Activated effector memory CD4-positive, alpha-beta T cell treated with Interleukin-2 at 50 U/mL for 16 hours (primary cell): ENCODE measurements around the gene PKNOX2.

Source experiments
- DNase-seq: peaks from one replicate; pipeline ENCODE4 v3.0.0-alpha.2; 2020

PKNOX2 gene

DNA sequence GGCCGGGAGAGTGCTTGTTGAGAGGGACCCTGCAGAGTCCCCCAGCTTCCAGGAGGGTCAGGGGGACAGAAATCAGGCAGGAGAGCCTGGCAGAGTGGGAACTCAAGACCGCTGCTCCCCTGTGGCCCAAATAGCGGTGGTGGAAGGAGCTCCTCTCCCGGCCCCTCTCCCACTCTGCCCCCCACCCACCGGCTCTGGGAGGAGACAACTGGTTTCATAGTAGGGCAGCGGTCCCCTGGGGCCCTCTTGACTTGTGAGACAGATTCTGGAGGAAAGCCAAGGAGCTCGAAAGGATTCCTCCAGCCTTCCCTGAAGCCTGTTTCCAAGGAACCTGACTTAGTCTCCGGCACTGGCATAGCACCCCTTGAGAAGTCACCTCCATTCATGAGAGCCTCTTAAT is 10.1 kb downstream of the PKNOX2 start:
- DNase-seq = no peak

GRCh38 chr11:125175166-125175565 is 10.6 kb downstream of the PKNOX2 start:
- DNase-seq = no peak

DNA sequence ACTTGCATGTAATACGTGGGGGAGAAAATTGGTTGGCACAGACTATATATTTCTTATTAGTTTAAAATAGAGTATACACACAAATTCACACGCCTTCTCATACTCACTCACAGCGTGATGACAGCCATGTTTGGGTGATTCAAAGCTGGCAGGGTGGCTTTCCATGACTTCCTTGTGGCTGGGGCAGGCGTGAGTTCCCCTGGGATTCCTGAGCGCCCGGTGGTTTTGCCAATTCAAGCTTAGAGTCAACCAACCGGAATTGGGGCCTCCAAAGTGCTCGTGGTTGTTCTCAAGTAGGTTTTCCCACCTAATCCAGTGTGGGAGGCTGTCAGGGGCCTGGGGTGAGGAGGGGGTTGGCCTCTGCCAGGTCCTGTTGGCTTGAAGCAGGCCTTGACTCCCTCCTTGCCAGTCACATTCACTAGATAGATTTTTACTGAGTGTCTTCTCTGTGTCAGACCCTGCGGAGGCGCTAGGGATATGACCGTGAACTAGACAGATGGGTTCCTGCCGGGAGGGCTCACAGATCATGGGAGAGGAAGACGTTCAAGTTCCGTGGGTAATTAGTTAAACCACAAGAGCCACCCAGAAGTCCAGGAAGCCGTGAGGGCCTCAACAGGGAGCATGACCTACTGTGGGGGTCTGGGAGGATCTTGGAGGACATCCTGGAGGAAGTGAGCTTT is 11.5 kb downstream of the PKNOX2 start:
- no peak for DNase-seq

GRCh38 chr11:125176866-125177265 is 12.3 kb downstream of the PKNOX2 start:
- no peak for DNase-seq

- DNase-seq = no peak
Observed at GRCh38 chr11:125177543-125177942, 13.0 kb downstream of the PKNOX2 start.

DNA sequence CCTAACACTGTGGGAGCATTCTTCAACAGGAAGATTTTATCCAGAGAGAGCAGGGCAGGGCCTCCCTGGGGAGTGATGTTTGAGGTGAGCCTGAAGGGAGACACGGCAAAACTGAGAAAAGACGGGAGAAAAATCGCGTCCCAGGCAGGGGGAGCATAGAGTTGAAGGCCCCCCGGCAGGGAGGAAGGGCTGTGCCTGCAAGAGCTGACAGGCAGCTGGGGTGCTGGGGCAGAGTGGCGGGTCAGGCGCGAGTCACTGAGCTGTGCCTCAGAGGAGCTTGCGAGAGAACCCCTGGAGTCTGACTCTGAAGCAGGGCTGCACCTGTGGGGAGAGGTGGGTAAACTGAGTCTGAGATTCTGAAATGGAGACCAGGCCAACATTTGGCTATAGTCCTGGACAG is 14.8 kb downstream of the PKNOX2 start:
- DNase-seq = no peak

GRCh38 chr11:125179895-125180294 is 15.3 kb downstream of the PKNOX2 start:
- no peak for DNase-seq

GRCh38 chr11:125180413-125181305 is 16.1 kb downstream of the PKNOX2 start:
- no peak for DNase-seq

- no peak for DNase-seq
Observed at GRCh38 chr11:125182573-125182972, 18.0 kb downstream of the PKNOX2 start.

GRCh38 chr11:125183641-125184040 is 19.1 kb downstream of the PKNOX2 start:
- no peak for DNase-seq

DNA sequence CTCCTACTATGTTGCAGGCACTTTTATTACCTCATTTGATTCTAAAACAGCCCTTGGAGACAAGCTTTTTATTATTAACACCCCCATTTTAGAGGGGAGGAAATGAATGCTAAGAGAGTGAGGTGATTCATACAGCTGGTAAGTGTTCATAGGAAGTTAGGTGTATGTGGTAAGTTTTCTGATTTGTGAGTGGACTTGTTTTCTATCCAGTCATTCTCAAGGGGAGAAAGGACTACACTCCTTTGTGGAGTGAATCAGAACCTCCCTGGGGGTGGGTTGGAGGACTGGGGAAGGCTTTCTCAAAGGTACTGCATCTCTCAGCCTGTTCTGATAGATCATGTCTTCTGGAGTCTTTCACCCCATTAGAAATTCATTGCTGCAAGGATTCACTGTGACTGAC is 23.5 kb downstream of the PKNOX2 start:
- no peak for DNase-seq

DNA sequence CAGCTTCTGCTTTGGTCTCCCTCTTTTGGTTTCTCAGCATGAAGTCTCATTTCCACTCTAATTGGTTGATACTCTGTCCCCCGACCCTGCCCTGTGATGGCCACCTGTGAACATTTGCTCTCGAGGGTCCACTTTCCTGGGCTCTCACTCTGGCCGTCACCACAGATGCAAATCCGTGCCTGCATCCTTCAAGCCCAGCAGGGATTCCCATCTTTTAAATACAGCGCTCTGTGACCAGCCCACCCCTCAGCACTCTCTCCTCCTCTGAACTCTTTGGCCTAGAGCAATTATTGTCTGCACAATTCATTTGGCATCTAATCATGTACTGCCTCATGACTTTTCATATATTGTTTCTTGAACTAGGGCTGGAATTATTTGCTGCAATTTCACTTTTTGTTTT is 26.0 kb downstream of the PKNOX2 start:
- no peak for DNase-seq

DNA sequence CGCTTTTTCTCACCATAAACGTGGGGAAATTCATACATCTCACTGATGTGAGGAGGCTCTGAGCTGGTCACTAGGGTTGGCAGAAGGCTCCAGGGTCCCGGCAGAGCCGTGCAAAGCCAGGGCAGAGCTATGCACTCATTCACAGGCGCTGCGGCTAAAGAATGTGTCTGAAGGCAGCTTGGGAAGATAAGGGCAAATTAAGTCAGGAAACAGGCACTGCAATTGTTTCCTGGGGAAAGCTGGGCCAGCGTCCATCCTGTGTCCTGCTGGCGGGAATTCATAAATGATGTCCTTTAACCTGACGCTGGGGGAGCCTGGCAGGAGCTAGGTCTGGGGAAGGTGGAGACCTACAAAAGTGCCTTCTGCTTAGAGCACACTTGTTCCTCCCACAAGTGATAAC is 27.6 kb downstream of the PKNOX2 start:
- DNase-seq = no peak

- DNase-seq = no peak
Observed at GRCh38 chr11:125192717-125193415, 28.3 kb downstream of the PKNOX2 start.

DNA sequence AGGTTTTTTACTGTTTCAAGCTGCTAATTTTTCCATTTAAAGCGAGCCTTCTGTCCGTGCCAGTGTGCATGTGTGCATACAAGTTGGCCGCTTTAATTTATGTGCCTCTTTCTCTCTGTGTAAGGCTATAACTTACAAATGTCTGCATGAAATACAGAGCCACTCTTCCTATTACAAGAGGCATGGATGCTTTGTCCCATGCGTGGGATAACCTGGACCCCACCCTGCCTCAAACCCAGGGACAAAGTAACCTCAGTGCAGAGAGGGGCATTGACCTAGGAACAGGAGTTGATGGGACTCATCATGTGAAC is 28.8 kb downstream of the PKNOX2 start:
- DNase-seq = no peak

- no peak for DNase-seq
Observed at GRCh38 chr11:125193841-125194240, 29.3 kb downstream of the PKNOX2 start.

DNA sequence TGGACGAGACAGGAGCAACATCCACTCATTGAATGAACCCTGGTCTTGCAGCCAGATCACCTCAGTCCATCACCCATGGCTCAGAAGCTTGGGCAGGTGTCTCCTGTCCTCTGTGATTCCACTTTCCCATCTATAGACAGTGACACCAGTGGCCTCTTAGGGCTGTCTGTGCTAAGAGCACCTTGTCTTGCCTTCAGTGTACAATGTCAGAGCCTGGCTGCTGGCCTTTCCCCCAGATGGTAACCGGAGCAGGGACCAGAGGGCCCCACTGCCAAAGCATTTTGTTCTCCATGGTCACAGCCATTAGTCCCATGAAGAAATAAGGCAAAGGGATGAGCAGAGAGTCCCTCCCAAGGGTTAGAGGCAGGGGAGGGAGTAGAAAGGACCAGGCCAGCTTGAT is 35.4 kb downstream of the PKNOX2 start:
- DNase-seq = no peak

DNA sequence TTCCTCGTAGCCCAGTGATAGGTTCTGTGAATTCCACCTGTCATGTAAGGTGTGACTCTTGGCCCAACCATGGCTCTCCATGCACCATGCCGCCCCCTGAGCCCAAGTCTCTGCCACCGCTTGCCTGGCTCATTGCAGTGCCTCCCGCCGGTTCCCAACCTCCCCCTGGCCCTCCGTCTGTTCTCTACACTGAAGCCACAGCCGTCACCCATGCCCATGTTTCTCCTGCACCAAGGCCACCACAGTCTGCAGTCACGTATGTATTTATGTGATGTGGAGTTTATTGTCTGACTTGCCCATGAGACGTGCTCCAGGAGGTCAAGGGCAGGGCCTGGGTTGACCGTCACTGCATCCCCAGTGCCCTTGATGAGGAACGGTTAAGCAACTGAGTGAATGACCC is 35.9 kb downstream of the PKNOX2 start:
- no peak for DNase-seq

DNA sequence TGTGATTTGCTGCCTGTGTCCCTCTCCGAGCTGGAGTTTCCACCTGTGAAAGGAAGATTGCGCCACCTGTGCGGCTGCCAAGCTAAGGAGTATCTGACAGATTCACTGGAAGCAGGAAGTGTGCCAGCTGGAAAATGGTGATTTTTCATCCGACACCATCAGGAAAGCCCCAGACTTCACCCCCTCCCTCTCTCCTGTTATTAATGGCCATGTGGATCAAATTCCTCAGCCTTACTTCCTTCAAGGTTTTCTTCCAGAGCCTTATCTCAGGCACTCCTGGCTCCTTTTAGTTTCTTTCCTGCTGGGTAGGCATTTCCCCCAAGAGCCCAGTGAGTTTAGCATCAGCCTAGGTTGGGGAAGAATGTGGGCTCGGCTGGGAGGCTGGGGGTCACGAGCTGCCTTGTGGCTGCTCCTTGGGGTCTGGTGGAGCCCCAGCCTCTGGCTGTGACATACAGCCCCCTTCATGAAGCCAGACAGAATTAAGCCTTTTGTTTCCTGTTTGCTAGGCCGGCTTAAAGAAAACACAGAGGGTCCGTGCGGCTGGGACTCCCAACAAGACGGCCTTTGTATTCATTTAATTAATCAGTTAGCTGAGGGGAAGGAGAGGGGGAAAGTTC is 37.1 kb downstream of the PKNOX2 start:
- no peak for DNase-seq

- no peak for DNase-seq
Observed at GRCh38 chr11:125202362-125202880, 37.9 kb downstream of the PKNOX2 start.

GRCh38 chr11:125202977-125203376 is 38.4 kb downstream of the PKNOX2 start:
- DNase-seq = no peak

- DNase-seq = no peak
Observed at GRCh38 chr11:125207866-125208425, 43.4 kb downstream of the PKNOX2 start.

DNA sequence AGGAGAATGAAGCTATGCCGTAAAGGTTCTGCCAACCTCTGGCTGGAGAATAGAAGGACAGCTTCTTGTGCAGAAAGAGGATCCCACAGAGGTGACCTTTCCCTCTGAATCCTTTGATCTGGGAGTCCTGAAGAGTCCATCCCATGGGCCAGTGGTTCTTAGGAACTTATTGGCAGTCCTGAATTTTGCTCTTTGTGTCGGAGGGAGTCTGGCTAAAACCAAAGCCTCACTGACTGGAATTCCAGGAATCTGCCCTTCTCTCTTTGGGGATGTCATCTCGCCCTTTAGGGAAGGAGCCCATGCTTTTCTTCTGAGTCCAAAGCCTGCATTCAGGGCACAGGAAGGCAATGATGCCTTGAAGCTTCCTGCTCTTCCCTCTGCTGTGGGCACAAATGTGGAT is 45.5 kb downstream of the PKNOX2 start:
- no peak for DNase-seq
